Hematopoietic multipotent progenitor cell (in vitro differentiated cells): ENCODE measurements around the gene PBLD. TPM values are rescaled to one million over a fixed set of nuclear protein-coding genes. Genes with fewer than 3 reads are reported as not detected.

ENCODE experiments used
- DNase-seq, 3 donors: peaks; one replicate each; pipeline ENCODE4 v3.0.0-alpha.2; 2011 to 2015; ENCODE audit warnings: low read depth in 2 of 3, low spot score in 2 of 3
- total RNA-seq: library from RNA; depleted of rRNA; stranded (reverse); fragments of >200 nt; gene quantifications from one replicate; pipeline ENCODE4 v1.2.3, GENCODE V29; 2012

PBLD gene
- total RNA-seq, result 3.2 TPM

- peak; percentile 40 to 81 (median 69) for DNase-seq
Measured at GRCh38 chr10:68332259-68333057, at the start of gene PBLD. PBLD (minus strand) TSS chr10:68332928; CDS start chr10:68306844, 26,084 bp downstream.

- DNase-seq, result peak in 1 of 3 donors; percentile 1
Measured at GRCh38 chr10:68371604-68372003, 38.9 kb upstream of the PBLD start.

GRCh38 chr10:68367121-68367520 lies 34.4 kb upstream of the PBLD start:
- no peak for DNase-seq

- no peak for DNase-seq
Measured at GRCh38 chr10:68366600-68366999, 33.9 kb upstream of the PBLD start.

GRCh38 chr10:68365611-68366010 lies 32.9 kb upstream of the PBLD start:
- DNase-seq, result no peak

GRCh38 chr10:68364101-68364886 lies 31.6 kb upstream of the PBLD start:
- no peak for DNase-seq

- DNase-seq, result no peak
Measured at GRCh38 chr10:68362590-68362989, 29.9 kb upstream of the PBLD start.

- no peak for DNase-seq
Measured at GRCh38 chr10:68359189-68359588, 26.5 kb upstream of the PBLD start.

- no peak for DNase-seq
Measured at GRCh38 chr10:68353537-68353936, 20.8 kb upstream of the PBLD start.

GRCh38 chr10:68348265-68348741 lies 15.6 kb upstream of the PBLD start:
- DNase-seq, result peak; percentile 23 to 61 (median 56)

- DNase-seq, result no peak
Measured at GRCh38 chr10:68346774-68347173, 14.0 kb upstream of the PBLD start.

- no peak for DNase-seq
Measured at GRCh38 chr10:68345621-68346020, 12.9 kb upstream of the PBLD start.

GRCh38 chr10:68342909-68343516 lies 10.3 kb upstream of the PBLD start:
- DNase-seq, result no peak

GRCh38 chr10:68340358-68341080 lies 7.8 kb upstream of the PBLD start:
- no peak for DNase-seq

- DNase-seq, result no peak
Measured at GRCh38 chr10:68336754-68337351, 4.1 kb upstream of the PBLD start.

GRCh38 chr10:68334672-68335467 lies 2.1 kb upstream of the PBLD start:
- no peak for DNase-seq

GRCh38 chr10:68333440-68334431 lies 1.0 kb upstream of the PBLD start:
- no peak for DNase-seq

GRCh38 chr10:68333058-68333395 lies 299 bp upstream of the PBLD start:
- no peak for DNase-seq
